ENCODE measurements around the gene TPP2.

DNA sequence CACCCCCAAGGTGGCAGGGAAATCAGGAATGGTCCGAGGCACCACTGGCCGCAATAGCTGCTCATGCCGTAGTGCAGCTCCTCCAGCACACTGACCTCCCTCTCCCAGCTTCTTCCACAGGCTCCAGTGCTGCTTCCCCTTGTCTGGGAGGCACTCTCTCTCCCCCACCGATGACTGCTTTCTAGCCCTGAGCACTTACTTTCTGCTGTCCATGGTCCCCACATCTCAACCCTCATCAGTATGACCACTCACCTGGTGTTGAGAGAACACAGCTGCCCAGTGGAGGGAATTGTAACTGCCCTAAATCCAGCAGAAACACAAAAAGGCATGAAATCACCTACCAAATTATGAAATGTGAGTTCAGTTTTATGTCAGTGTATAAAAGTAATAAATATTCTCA lies 28.9 kb upstream of the TPP2 start:
- TF ChIP-seq, protein P1, sequence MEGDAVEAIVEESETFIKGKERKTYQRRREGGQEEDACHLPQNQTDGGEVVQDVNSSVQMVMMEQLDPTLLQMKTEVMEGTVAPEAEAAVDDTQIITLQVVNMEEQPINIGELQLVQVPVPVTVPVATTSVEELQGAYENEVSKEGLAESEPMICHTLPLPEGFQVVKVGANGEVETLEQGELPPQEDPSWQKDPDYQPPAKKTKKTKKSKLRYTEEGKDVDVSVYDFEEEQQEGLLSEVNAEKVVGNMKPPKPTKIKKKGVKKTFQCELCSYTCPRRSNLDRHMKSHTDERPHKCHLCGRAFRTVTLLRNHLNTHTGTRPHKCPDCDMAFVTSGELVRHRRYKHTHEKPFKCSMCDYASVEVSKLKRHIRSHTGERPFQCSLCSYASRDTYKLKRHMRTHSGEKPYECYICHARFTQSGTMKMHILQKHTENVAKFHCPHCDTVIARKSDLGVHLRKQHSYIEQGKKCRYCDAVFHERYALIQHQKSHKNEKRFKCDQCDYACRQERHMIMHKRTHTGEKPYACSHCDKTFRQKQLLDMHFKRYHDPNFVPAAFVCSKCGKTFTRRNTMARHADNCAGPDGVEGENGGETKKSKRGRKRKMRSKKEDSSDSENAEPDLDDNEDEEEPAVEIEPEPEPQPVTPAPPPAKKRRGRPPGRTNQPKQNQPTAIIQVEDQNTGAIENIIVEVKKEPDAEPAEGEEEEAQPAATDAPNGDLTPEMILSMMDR (IDR thresholded peaks at IDR 0.05; ENCODE audit: poor library complexity, severe bottlenecking) = no peak
- no peak for TF ChIP-seq TAF1 (IDR thresholded peaks at IDR 0.05; ENCODE audit: low read depth)
- TF ChIP-seq EZH2 (IDR thresholded peaks at IDR 0.05; ENCODE audit: borderline replicate concordance, insufficient read depth, low read length, poor library complexity, severe bottlenecking) = no peak
- TF ChIP-seq EP300 (conservative IDR thresholded peaks at IDR 0.05; ENCODE audit: poor library complexity, severe bottlenecking) = no peak
- TF ChIP-seq POLR2AphosphoS5 (IDR thresholded peaks at IDR 0.05) = no peak
- no peak for TF ChIP-seq RAD21 (conservative IDR thresholded peaks at IDR 0.05)
- TF ChIP-seq SMC3 (conservative IDR thresholded peaks at IDR 0.05; ENCODE audit: poor library complexity) = no peak
- TF ChIP-seq, protein P2, sequence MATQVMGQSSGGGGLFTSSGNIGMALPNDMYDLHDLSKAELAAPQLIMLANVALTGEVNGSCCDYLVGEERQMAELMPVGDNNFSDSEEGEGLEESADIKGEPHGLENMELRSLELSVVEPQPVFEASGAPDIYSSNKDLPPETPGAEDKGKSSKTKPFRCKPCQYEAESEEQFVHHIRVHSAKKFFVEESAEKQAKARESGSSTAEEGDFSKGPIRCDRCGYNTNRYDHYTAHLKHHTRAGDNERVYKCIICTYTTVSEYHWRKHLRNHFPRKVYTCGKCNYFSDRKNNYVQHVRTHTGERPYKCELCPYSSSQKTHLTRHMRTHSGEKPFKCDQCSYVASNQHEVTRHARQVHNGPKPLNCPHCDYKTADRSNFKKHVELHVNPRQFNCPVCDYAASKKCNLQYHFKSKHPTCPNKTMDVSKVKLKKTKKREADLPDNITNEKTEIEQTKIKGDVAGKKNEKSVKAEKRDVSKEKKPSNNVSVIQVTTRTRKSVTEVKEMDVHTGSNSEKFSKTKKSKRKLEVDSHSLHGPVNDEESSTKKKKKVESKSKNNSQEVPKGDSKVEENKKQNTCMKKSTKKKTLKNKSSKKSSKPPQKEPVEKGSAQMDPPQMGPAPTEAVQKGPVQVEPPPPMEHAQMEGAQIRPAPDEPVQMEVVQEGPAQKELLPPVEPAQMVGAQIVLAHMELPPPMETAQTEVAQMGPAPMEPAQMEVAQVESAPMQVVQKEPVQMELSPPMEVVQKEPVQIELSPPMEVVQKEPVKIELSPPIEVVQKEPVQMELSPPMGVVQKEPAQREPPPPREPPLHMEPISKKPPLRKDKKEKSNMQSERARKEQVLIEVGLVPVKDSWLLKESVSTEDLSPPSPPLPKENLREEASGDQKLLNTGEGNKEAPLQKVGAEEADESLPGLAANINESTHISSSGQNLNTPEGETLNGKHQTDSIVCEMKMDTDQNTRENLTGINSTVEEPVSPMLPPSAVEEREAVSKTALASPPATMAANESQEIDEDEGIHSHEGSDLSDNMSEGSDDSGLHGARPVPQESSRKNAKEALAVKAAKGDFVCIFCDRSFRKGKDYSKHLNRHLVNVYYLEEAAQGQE (IDR thresholded peaks at IDR 0.05; ENCODE audit: borderline replicate concordance) = no peak

Measured in neural cell (in vitro differentiated cells).